Ascending aorta (tissue), 2 donors: ENCODE results near the gene DIPK1C. TPM values are rescaled to one million over a fixed set of nuclear protein-coding genes. Genes with fewer than 3 reads are reported as not detected.

Experiments used
- DNase-seq, 2 donors: peaks; one replicate each; pipeline ENCODE4 v3.0.0-alpha.2; 2019; ENCODE audit warnings: low spot score in 2 of 2
- H3K27ac ChIP-seq, 2 donors: fragments of 200-600 bp; sonication (generic); one replicate each; pipeline ENCODE4 v1.5.1; 2016 to 2017; ENCODE audit warnings: mild to moderate bottlenecking in 1 of 2
- H3K27me3 ChIP-seq: fragments of 200-600 bp; sonication (generic); one replicate; pipeline ENCODE4 v1.5.1; 2017
- H3K36me3 ChIP-seq, 2 donors: fragments of 200-600 bp; sonication (generic); one replicate each; pipeline ENCODE4 v1.5.1; 2016
- H3K4me1 ChIP-seq, 2 donors: fragments of 200-600 bp; sonication (generic); one replicate each; pipeline ENCODE4 v1.5.1; 2016 to 2017; ENCODE audit warnings: mild to moderate bottlenecking in 1 of 2
- H3K4me3 ChIP-seq, 2 donors: fragments of 200-600 bp; sonication (generic); one replicate each; pipeline ENCODE4 v1.5.1; 2016 to 2017; ENCODE audit warnings: mild to moderate bottlenecking in 1 of 2
- H3K9me3 ChIP-seq, 2 donors: fragments of 200-600 bp; sonication (generic); one replicate each; pipeline ENCODE4 v1.5.1; 2016
- intact Hi-C: fragments of 100-400 bp; cut with DNase I; formaldehyde crosslinking; loops from one replicate; pipeline ENCODE4 v1.15.1; 2023
- total RNA-seq: library from RNA; depleted of rRNA; stranded (reverse); fragments of >200 nt; gene quantifications from one replicate; pipeline ENCODE4 v1.1.0, GENCODE V29; 2016
- TF ChIP-seq, protein P1 (sequence below), 3 experiments: fragments of 200-600 bp in 2 of 3; fragments of 450-650 bp in 1 of 3; sonication (generic) in 2 of 3; IDR thresholded peaks; one replicate each; pipeline ENCODE4 v1.5.1; 2016 to 2019; ENCODE audit warnings: antibody characterized with exemption in 3 of 3, mild to moderate bottlenecking in 1 of 3, moderate library complexity in 1 of 3

Gene DIPK1C
- total RNA-seq, 1 donor from 2014 or later = not detected

DNA sequence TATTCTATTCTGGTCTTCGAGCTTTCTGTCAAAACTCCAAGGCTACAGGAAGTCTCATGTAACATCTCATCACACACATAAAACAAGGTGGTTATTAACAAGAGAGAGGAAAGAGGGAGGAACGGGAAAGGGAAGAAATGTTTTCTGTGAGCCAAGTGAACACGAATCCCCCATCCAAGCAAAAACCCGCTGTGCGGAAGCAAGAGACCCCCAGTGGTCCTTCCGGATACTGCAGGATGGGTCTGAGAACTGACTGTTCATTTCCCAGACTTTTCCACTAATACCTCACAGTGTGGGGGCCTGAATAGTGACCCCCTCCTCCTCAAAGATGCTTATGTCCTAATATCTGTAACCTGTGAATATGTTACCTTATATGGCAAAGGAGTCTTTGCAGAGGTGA, 19.0 kb upstream of the DIPK1C start:
- Histone ChIP-seq H3K4me3 (no peak overlapping the region), H3K27ac (no peak overlapping the region), H3K9me3 (no peaks in the 10 kb centered on the region), H3K36me3 (no peaks in the 10 kb centered on the region), H3K27me3 (no peaks in the 10 kb centered on the region), H3K4me1 (no peaks in the 10 kb centered on the region)
- intact Hi-C loops = no loop called here
- TF ChIP-seq, protein P1, sequence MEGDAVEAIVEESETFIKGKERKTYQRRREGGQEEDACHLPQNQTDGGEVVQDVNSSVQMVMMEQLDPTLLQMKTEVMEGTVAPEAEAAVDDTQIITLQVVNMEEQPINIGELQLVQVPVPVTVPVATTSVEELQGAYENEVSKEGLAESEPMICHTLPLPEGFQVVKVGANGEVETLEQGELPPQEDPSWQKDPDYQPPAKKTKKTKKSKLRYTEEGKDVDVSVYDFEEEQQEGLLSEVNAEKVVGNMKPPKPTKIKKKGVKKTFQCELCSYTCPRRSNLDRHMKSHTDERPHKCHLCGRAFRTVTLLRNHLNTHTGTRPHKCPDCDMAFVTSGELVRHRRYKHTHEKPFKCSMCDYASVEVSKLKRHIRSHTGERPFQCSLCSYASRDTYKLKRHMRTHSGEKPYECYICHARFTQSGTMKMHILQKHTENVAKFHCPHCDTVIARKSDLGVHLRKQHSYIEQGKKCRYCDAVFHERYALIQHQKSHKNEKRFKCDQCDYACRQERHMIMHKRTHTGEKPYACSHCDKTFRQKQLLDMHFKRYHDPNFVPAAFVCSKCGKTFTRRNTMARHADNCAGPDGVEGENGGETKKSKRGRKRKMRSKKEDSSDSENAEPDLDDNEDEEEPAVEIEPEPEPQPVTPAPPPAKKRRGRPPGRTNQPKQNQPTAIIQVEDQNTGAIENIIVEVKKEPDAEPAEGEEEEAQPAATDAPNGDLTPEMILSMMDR (IDR thresholded peaks at IDR 0.05) = peak in 2 of 3 experiments; percentile 37 to 43
- no peak for DNase-seq

DNA sequence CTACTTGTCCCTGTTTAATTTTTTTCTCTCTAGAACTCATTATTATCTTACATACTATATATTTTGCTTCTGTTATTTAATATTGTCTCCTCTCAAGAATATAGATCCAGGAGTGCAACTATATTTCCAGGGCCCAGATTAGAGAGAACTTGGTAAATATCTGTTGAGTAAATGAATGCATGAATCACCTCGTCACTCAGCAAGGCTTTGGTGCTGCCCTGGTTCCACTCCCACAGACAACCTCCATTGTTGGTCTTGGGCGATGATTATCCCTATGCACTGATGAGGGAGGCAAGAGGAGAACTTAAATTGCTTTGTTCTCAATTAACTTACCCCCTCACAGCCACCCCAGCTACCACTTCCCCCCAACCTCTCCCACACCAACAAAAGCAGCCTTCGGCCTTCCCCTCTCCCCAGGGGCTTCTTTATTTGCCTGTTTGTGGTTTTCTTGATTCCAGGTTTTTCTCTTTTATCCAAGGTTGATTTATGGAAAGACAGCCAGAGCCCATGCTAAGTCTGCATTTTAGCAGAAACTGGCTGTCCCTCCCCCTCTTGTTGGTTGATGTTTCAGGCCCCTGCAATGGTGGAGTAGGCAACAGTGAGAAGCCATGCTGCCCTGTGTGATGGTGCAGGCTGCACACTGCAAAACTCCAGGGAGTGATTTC, 17.0 kb upstream of the DIPK1C start:
- DNase-seq = peak in 1 of 2 donors; percentile 38
- no peaks in the 10 kb centered on the region for H3K9me3 ChIP-seq
- intact Hi-C loops = no loop called here
- no peaks in the 10 kb centered on the region for H3K4me1 ChIP-seq
- no peaks in the 10 kb centered on the region for H3K36me3 ChIP-seq
- TF ChIP-seq, protein P1 (IDR thresholded peaks at IDR 0.05) = no peak
- H3K27me3 ChIP-seq = no peaks in the 10 kb centered on the region
- no peak overlapping the region for H3K27ac ChIP-seq
- H3K4me3 ChIP-seq = no peak overlapping the region

DNA sequence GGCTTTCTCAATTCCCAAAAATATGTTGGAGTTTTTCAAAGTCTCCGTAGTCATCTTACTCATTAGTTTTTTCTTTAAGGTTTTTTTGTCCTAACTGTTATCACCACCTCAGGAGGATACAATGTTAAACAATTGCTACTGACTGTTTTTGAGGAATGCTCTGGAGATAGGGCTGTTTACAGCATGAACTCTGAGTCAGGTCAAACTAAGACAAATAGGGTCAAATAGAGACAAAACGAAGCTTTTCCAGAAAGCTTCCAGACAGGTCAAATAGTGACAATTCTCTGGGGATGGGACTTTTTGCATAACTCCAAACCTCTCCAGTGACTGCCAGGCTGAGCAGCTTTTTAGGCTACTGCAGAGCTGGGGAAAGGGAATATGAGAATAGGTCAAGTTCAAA, 15.2 kb upstream of the DIPK1C start:
- Histone ChIP-seq H3K4me1 (no peaks in the 10 kb centered on the region), H3K27me3 (no peaks in the 10 kb centered on the region), H3K9me3 (no peaks in the 10 kb centered on the region), H3K36me3 (no peaks in the 10 kb centered on the region), H3K27ac (no peak overlapping the region), H3K4me3 (no peak overlapping the region)
- intact Hi-C loops = no loop called here
- no peak for DNase-seq
- TF ChIP-seq, protein P1 (IDR thresholded peaks at IDR 0.05) = no peak

DNA sequence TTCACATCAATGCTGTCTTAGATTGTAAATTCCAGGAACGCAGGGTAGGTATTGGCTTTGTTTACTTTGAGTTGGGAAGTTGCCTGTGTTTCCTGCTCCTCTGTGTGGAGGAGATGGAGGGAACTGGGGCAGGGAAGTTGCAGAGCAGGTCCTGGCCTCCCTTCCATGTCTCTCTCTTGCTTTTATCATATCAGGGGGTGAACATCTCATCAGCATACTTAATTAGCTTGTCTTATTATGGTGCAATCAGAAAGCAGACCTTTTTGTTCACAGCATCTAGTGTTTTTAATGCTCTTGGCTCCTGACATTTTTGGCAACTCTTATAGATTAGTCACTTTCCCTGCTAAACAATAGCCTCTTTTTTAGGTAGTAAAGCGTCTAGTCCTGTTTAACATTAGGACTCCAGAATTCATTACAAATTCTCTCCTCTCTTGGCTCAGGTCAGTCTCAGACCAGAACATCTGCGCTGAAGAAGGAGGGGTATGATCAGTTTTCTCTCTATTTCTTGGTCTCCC, 11.5 kb upstream of the DIPK1C start:
- no peak for DNase-seq
- Histone ChIP-seq H3K4me1 (no peaks in the 10 kb centered on the region), H3K9me3 (no peaks in the 10 kb centered on the region), H3K4me3 (no peak overlapping the region), H3K36me3 (no peaks in the 10 kb centered on the region), H3K27ac (no peak overlapping the region), H3K27me3 (no peaks in the 10 kb centered on the region)
- TF ChIP-seq, protein P1 (IDR thresholded peaks at IDR 0.05) = no peak
- intact Hi-C loops = no loop called here

DNA sequence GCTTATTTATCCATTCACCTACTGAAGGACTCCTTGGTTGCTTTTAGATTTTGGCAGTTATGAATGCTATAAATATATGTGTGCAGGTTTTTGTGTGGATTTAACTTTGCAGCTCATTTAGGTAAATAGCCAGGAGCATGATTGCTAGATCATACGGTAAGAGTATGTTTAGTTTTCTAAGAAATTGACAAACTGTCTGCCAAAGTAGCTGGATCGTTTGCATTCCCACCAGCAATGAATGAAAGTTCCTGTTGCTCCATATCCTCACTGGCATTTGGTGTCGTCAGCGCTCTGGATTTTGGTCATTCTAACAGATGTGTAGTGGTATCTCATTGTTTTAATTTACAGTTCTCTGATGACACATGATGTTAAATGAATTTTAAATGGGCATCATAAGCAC, 8.7 kb upstream of the DIPK1C start:
- TF ChIP-seq, protein P1 (IDR thresholded peaks at IDR 0.05) = no peak
- Histone ChIP-seq H3K27ac (no peak overlapping the region), H3K4me3 (no peak overlapping the region), H3K4me1 (no peaks in the 10 kb centered on the region), H3K27me3 (no peaks in the 10 kb centered on the region), H3K36me3 (no peaks in the 10 kb centered on the region), H3K9me3 (no peaks in the 10 kb centered on the region)
- intact Hi-C loops = no loop called here
- DNase-seq = no peak
